Lower lobe of right lung (tissue), 2 donors: ENCODE results near the gene TMEM117. TPM values are rescaled to one million over a fixed set of nuclear protein-coding genes. Genes with fewer than 3 reads are reported as not detected.

Source experiments
- ATAC-seq, 2 donors: fragments of 200-7000 bp; cut with Tn5 transposase; one replicate each; pipeline ENCODE4 v1.9.1; 2020 to 2022; ENCODE audit warnings: mild to moderate bottlenecking in 2 of 2, moderate library complexity in 2 of 2
- DNase-seq: peaks from one replicate; pipeline ENCODE4 v3.0.0-alpha.2; 2020
- H3K27ac ChIP-seq: fragments of 200-600 bp; one replicate; pipeline ENCODE4 v1.8.0; 2022
- H3K27me3 ChIP-seq: fragments of 200-600 bp; one replicate; pipeline ENCODE4 v1.8.0; 2022; ENCODE audit warnings: low read depth
- H3K36me3 ChIP-seq: fragments of 200-600 bp; one replicate; pipeline ENCODE4 v1.8.0; 2022; ENCODE audit warnings: mild to moderate bottlenecking
- H3K4me1 ChIP-seq: fragments of 200-600 bp; one replicate; pipeline ENCODE4 v1.8.0; 2022
- H3K4me3 ChIP-seq: fragments of 200-600 bp; one replicate; pipeline ENCODE4 v1.8.0; 2022; ENCODE audit warnings: mild to moderate bottlenecking
- H3K9me3 ChIP-seq: fragments of 200-600 bp; one replicate; pipeline ENCODE4 v1.8.0; 2022
- intact Hi-C: fragments of 100-400 bp; cut with DNase I; formaldehyde crosslinking; loops from one replicate; pipeline ENCODE4 v1.11.0; 2022
- total RNA-seq: library from RNA; stranded (reverse); fragmentation: NEBNext Ultra II Directional; extraction: Animal tissue kit (Norgen Biotek cat#: 25700); gene quantifications from one replicate; pipeline ENCODE4 v1.2.1, GENCODE V29; 2021
- TF ChIP-seq, protein P1 (sequence below): fragments of 200-600 bp; IDR thresholded peaks from one replicate; pipeline ENCODE4 v1.8.0; 2022; ENCODE audit warnings: antibody characterized with exemption, mild to moderate bottlenecking
- donor health status: DM: no; HTN: yes; CAD: no; lungs with severe emphysema.

The TMEM117 gene
- total RNA-seq, 1 donor from 2014 or later = 4.5 TPM

DNA sequence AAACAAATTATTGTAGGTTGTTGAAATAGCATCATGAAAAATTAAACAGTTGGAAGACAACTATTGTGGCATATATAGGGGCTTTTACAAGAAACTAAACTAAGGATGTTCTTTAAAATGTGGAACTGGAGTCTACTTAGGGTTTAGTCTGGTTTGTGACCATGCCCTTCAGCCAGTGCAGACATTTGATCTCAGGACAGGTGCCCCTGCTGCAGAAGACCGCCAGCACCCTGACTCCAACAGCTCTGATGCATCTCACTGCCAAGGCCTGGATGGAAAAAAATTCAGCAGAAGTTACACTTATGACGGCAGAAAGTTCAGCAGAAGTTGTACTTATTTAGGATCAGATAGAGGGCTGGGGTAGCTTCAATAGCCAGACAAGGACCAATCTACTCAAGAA, 51.5 kb downstream of the TMEM117 start:
- intact Hi-C loops = no loop called here
- no peak for DNase-seq
- H3K27me3 ChIP-seq = no peaks in the 10 kb centered on the region
- no peaks in the 10 kb centered on the region for H3K36me3 ChIP-seq
- H3K9me3 ChIP-seq = no peaks in the 10 kb centered on the region
- no peak overlapping the region for H3K4me3 ChIP-seq
- no peak for ATAC-seq
- TF ChIP-seq, protein P1, sequence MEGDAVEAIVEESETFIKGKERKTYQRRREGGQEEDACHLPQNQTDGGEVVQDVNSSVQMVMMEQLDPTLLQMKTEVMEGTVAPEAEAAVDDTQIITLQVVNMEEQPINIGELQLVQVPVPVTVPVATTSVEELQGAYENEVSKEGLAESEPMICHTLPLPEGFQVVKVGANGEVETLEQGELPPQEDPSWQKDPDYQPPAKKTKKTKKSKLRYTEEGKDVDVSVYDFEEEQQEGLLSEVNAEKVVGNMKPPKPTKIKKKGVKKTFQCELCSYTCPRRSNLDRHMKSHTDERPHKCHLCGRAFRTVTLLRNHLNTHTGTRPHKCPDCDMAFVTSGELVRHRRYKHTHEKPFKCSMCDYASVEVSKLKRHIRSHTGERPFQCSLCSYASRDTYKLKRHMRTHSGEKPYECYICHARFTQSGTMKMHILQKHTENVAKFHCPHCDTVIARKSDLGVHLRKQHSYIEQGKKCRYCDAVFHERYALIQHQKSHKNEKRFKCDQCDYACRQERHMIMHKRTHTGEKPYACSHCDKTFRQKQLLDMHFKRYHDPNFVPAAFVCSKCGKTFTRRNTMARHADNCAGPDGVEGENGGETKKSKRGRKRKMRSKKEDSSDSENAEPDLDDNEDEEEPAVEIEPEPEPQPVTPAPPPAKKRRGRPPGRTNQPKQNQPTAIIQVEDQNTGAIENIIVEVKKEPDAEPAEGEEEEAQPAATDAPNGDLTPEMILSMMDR = no peak
- H3K27ac ChIP-seq = no peak overlapping the region
- no peaks in the 10 kb centered on the region for H3K4me1 ChIP-seq

DNA sequence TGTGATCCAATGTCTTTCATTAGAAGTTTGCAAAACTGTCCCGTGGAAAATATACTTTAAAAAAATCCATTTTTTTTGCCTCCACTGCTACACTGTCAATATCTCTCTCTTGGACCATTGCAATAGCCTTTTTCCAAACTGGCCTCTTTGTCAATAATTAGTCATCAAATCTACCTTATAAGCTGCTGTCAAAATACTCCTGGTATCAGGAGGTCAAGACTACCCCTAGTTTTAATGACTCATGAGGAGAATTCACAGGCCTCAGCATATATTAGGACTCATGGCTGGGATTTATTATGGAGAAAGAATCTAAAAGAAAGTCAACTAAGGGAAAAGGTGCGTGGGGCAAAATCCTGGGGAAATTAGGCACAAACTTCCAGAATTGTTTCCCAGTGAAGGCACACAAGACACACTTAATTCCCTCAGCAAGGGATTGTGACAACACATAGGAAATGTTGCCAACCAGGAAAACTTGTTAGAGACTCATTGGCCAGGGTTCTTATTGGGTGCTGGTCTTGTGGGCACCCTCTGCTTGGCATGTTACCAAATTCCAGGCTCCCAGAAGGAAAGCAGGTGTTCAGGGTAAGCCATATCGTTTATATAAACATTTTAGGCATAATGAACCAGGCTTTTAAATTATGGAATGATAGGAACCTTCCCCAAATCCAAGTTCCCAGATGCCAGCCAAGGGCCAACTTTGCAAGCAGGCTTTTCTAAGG, 56.1 kb downstream of the TMEM117 start:
- DNase-seq = no peak

DNA sequence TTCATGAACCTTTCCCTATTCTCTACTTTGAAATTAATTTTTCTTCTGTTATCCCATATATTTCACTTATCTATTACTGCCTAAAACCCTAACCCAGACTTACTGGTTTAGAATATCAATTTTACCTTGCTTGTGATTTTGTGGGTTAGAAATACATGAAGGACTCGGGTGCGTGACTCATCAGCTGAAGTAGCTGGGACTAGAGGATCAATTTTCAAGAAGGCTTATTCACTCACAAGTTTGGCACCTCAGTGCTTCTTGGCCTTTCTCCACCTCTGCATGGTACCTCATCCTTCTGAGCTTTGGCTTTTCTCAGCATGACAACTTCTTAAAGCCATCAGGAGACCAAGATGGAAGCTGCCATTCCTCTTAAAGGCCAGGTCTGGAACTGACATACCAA, 57.8 kb downstream of the TMEM117 start:
- Histone ChIP-seq H3K27me3 (no peaks in the 10 kb centered on the region), H3K4me1 (no peaks in the 10 kb centered on the region), H3K9me3 (no peaks in the 10 kb centered on the region), H3K27ac (no peak overlapping the region), H3K36me3 (no peaks in the 10 kb centered on the region), H3K4me3 (no peak overlapping the region)
- no peak for ATAC-seq
- intact Hi-C loops = no loop called here
- TF ChIP-seq, protein P1 = no peak
- no peak for DNase-seq

More for the DNA sequence above, 56.1 kb downstream of the TMEM117 start:
- no peaks in the 10 kb centered on the region for H3K27me3 ChIP-seq
- H3K27ac ChIP-seq = no peak overlapping the region
- no peaks in the 10 kb centered on the region for H3K9me3 ChIP-seq
- no peak for ATAC-seq
- TF ChIP-seq, protein P1 = no peak
- no peak overlapping the region for H3K4me3 ChIP-seq
- H3K4me1 ChIP-seq = no peaks in the 10 kb centered on the region
- no peaks in the 10 kb centered on the region for H3K36me3 ChIP-seq
- intact Hi-C loops = no loop called here

DNA sequence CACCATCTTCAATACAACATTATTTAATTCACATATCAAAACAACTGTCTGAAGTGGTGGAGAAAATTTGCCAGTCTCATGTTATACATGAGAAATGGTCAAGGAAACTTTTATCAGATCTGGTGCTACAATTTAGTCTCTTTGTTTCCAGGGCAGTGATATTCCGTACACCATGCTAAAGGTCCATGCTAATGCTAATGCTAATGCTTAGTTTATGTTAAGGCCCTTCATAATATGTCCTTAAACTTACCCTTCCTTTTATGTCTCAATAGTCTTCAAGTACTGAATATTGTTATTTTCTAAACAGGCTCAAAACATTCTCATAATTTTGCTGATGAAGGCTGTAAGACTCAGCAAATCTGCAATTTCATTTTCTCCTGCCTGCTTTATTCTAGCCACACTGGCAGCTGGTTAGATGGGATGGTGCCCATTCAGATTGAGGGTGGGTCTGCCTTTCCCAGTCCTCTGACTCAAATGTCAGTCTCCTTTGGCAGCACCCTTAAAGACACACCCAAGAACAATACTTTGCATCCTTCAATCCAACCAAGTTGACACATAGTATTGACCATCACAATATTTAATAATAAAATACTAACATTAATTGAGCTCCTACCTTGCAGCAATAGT, 59.8 kb downstream of the TMEM117 start:
- Histone ChIP-seq H3K27ac (no peak overlapping the region), H3K4me3 (no peak overlapping the region), H3K9me3 (no peaks in the 10 kb centered on the region), H3K36me3 (no peaks in the 10 kb centered on the region), H3K4me1 (no peaks in the 10 kb centered on the region), H3K27me3 (no peaks in the 10 kb centered on the region)
- TF ChIP-seq, protein P1 = no peak
- intact Hi-C loops = no loop called here
- ATAC-seq (no peak), DNase-seq (no peak)

DNA sequence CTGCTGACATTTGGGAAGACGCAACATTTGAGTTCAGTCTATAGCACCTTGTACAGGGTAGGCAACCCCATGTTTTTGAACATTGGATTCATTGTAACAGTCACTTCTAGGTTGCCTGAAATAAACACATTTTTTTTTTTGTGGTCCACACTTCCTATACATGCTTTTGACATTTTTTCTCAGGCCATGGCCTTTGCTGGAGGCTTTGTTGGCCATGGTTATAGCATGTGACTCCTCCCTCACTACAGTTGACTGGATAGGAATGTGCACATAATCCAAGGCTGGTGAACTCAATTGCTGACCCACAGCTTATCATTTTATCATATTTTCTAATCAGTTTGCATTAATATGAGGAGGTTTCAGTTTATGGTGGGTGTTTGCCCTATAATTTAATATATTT, 60.6 kb downstream of the TMEM117 start:
- DNase-seq = no peak
- no peaks in the 10 kb centered on the region for H3K9me3 ChIP-seq
- H3K4me1 ChIP-seq = no peaks in the 10 kb centered on the region
- H3K4me3 ChIP-seq = no peak overlapping the region
- intact Hi-C loops = no loop called here
- no peaks in the 10 kb centered on the region for H3K27me3 ChIP-seq
- no peak for ATAC-seq
- TF ChIP-seq, protein P1 = no peak
- H3K36me3 ChIP-seq = no peaks in the 10 kb centered on the region
- no peak overlapping the region for H3K27ac ChIP-seq
